Type B pancreatic cell (in vitro differentiated cells): ENCODE data around the gene MRPL40. TPM values are rescaled to one million over a fixed set of nuclear protein-coding genes. Genes with fewer than 3 reads are reported as not detected.

Experiments
- DNase-seq: peaks from one replicate; pipeline ENCODE4 v3.0.0; 2021; ENCODE audit warnings: mixed read lengths; ENCODE audit not compliant: unreplicated experiment; ENCODE audit errors: extremely low spot score
- H3K27ac Mint-ChIP-seq: 2 replicates; pipeline ENCODE4 v1.8.0; 2021; ENCODE audit warnings: mild to moderate bottlenecking, mixed read lengths
- H3K27me3 Mint-ChIP-seq: 2 replicates; pipeline ENCODE4 v1.8.0; 2021; ENCODE audit warnings: mixed read lengths
- H3K36me3 Mint-ChIP-seq: 2 replicates; pipeline ENCODE4 v1.8.0; 2021; ENCODE audit warnings: mixed read lengths
- H3K4me1 Mint-ChIP-seq: one replicate; pipeline ENCODE4 v1.8.0; 2021; ENCODE audit warnings: mixed read lengths; ENCODE audit not compliant: unreplicated experiment
- H3K4me3 Mint-ChIP-seq: 2 replicates; pipeline ENCODE4 v1.8.0; 2021; ENCODE audit warnings: mild to moderate bottlenecking, mixed read lengths
- H3K9me3 Mint-ChIP-seq: 2 replicates; pipeline ENCODE4 v1.8.0; 2021; ENCODE audit warnings: mixed read lengths
- total RNA-seq: library from RNA; stranded (reverse); gene quantifications from 2 replicates; pipeline ENCODE4 v1.2.1, GENCODE V29; 2021; ENCODE audit warnings: low replicate concordance
- TF ChIP-seq, protein P1 (sequence below): fragments of 200-600 bp; sonication (generic); conservative IDR thresholded peaks from 2 replicates; pipeline ENCODE4 v1.5.0; 2021; ENCODE audit warnings: antibody characterized with exemption, mild to moderate bottlenecking

Gene MRPL40
- total RNA-seq, 1 donor from 2014 or later, result 24.7 TPM

DNA sequence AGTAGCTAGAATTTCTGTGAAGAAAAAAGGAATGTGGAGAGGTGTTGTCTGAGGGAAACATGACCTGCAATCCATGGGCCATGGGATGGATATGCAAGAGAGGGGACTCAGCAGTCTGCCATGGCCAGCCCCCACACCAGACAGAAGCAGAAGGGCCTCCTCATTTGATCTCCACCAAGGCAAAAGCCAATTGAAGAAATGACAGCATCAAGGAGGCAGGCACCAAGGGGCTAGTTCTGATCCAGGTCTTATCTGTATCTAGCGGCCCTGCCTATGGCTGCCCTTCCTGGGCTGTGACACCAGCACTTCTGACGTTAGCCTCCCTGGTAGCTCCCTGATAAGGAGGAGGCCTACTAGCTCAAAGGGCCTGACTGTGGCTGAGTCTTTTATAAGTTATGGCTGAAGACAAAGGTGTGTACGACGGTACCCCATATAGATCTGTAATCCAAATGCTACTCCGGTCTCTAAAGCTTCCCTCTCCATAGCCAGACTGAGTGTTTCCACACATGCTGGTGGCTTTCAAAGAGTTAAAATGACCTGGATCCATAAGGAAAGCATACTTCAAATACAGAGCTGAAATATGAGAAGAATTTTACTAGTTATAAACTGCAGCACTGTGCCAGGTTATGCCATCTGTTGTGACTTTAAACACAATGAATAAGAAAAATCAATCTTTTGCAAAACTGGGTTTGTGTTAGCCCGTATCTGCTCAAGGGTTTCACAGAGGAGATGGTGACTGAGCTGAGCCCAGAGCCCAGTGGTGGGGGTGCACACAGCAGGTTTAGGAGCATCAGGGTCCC, 35.2 kb upstream of the MRPL40 start:
- Mint-ChIP-seq H3K4me3 (no peak overlapping the region), H3K36me3 (peaks cover 9% of the 10 kb centered on the region), H3K27me3 (no peaks in the 10 kb centered on the region), H3K4me1 (no peaks in the 10 kb centered on the region), H3K9me3 (no peaks in the 10 kb centered on the region), H3K27ac (no peak overlapping the region)
- TF ChIP-seq, protein P1, sequence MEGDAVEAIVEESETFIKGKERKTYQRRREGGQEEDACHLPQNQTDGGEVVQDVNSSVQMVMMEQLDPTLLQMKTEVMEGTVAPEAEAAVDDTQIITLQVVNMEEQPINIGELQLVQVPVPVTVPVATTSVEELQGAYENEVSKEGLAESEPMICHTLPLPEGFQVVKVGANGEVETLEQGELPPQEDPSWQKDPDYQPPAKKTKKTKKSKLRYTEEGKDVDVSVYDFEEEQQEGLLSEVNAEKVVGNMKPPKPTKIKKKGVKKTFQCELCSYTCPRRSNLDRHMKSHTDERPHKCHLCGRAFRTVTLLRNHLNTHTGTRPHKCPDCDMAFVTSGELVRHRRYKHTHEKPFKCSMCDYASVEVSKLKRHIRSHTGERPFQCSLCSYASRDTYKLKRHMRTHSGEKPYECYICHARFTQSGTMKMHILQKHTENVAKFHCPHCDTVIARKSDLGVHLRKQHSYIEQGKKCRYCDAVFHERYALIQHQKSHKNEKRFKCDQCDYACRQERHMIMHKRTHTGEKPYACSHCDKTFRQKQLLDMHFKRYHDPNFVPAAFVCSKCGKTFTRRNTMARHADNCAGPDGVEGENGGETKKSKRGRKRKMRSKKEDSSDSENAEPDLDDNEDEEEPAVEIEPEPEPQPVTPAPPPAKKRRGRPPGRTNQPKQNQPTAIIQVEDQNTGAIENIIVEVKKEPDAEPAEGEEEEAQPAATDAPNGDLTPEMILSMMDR, result no peak
- no peak for DNase-seq

- no peaks in the 10 kb centered on the region for H3K9me3 Mint-ChIP-seq
- TF ChIP-seq, protein P1, result no peak
- DNase-seq, result no peak
- H3K27ac Mint-ChIP-seq, result no peak overlapping the region
- H3K4me3 Mint-ChIP-seq, result no peak overlapping the region
- no peaks in the 10 kb centered on the region for H3K4me1 Mint-ChIP-seq
- no peaks in the 10 kb centered on the region for H3K27me3 Mint-ChIP-seq
- peaks cover 9% of the 10 kb centered on the region for H3K36me3 Mint-ChIP-seq
Observed at GRCh38 chr22:19397734-19398104, 34.6 kb upstream of the MRPL40 start.

GRCh38 chr22:19398206-19398605, 34.1 kb upstream of the MRPL40 start:
- no peaks in the 10 kb centered on the region for H3K9me3 Mint-ChIP-seq
- TF ChIP-seq, protein P1, result no peak
- no peaks in the 10 kb centered on the region for H3K4me1 Mint-ChIP-seq
- DNase-seq, result no peak
- peaks cover 9% of the 10 kb centered on the region for H3K36me3 Mint-ChIP-seq
- no peak overlapping the region for H3K4me3 Mint-ChIP-seq
- no peaks in the 10 kb centered on the region for H3K27me3 Mint-ChIP-seq
- no peak overlapping the region for H3K27ac Mint-ChIP-seq

DNA sequence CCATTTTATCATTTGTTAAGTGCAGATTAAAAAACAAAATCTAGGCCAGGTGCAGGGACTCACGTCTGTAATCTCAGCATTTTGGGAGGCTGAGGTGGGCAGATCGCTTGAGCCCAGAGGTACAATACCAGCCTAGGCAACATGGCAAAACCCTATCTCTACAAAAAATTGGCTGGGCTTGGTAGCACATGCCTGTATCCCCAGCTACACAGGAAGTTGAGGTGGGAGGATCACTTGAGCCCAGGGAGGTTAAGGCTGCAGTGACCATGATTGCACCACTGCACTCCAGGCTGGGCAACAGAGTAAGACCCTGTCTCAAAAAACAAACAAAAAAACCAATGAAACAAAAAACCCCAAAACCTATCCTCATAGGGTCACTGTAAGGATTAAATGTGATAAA, 33.7 kb upstream of the MRPL40 start:
- H3K9me3 Mint-ChIP-seq, result no peaks in the 10 kb centered on the region
- H3K4me3 Mint-ChIP-seq, result no peak overlapping the region
- no peaks in the 10 kb centered on the region for H3K27me3 Mint-ChIP-seq
- H3K36me3 Mint-ChIP-seq, result peaks cover 9% of the 10 kb centered on the region
- no peak for DNase-seq
- no peaks in the 10 kb centered on the region for H3K4me1 Mint-ChIP-seq
- TF ChIP-seq, protein P1, result no peak
- no peak overlapping the region for H3K27ac Mint-ChIP-seq

DNA sequence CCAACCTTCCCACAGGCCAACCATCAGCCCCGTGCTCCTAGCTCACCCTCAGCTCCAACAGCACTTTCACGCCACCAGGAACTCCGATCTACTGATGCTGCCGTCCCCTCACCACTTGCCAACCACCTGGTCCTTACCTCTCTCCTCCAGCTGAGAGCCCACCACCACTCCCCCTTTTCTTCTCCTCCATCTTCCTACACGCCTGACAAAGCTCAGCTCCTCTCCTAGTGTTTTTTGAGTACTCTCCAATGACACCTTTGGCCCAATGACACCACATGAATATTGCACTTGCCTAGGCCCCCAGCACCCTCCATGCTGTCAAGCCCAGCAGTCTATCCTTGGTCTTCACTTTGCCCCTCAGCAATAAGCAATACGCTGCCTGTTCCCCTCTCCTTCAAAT, 31.5 kb upstream of the MRPL40 start:
- H3K9me3 Mint-ChIP-seq, result no peaks in the 10 kb centered on the region
- no peak for DNase-seq
- no peaks in the 10 kb centered on the region for H3K27me3 Mint-ChIP-seq
- TF ChIP-seq, protein P1, result no peak
- no peaks in the 10 kb centered on the region for H3K4me1 Mint-ChIP-seq
- no peak overlapping the region for H3K27ac Mint-ChIP-seq
- H3K4me3 Mint-ChIP-seq, result no peak overlapping the region
- peaks cover 7% of the 10 kb centered on the region for H3K36me3 Mint-ChIP-seq
